Hepatocyte (in vitro differentiated cells): ENCODE measurements around the gene SPSB2. TPM values are rescaled to one million over a fixed set of nuclear protein-coding genes. Genes with fewer than 3 reads are reported as not detected.
A peak's percentile ranks its signal among the peaks of the same experiment; 100 is the strongest.

Experiments used
- DNase-seq: peaks from one replicate; pipeline ENCODE4 v3.0.0-alpha.2; 2016; ENCODE audit warnings: low spot score
- H2AFZ ChIP-seq: fragments of 200-600 bp; sonication (generic); 2 replicates; pipeline ENCODE4 v1.6.0; 2016; ENCODE audit warnings: antibody characterized with exemption, mild to moderate bottlenecking
- H3K27ac ChIP-seq: fragments of 200-600 bp; sonication (generic); 2 replicates; pipeline ENCODE4 v1.5.1; 2016; ENCODE audit warnings: mild to moderate bottlenecking
- H3K27me3 ChIP-seq: fragments of 200-600 bp; sonication (generic); 2 replicates; pipeline ENCODE4 v1.6.1; 2016
- H3K36me3 ChIP-seq: fragments of 200-600 bp; sonication (generic); replicated peaks from 2 replicates; pipeline ENCODE4 v1.5.1; 2016; ENCODE audit warnings: low read depth; ENCODE audit not compliant: insufficient read depth
- H3K4me1 ChIP-seq: fragments of 200-600 bp; sonication (generic); 2 replicates; pipeline ENCODE4 v1.5.1; 2016; ENCODE audit warnings: mild to moderate bottlenecking, moderate library complexity; ENCODE audit not compliant: insufficient read depth
- H3K4me2 ChIP-seq: fragments of 200-600 bp; sonication (generic); 2 replicates; pipeline ENCODE4 v1.6.0; 2016
- H3K4me3 ChIP-seq: fragments of 200-600 bp; sonication (generic); 2 replicates; pipeline ENCODE4 v1.5.1; 2016; ENCODE audit warnings: mild to moderate bottlenecking
- H3K79me2 ChIP-seq: fragments of 200-600 bp; sonication (generic); 2 replicates; pipeline ENCODE4 v1.6.0; 2017; ENCODE audit warnings: mild to moderate bottlenecking
- H3K9me2 ChIP-seq: fragments of 200-600 bp; sonication (generic); replicated peaks from 2 replicates; pipeline ENCODE4 v1.6.0; 2017; ENCODE audit warnings: mild to moderate bottlenecking; ENCODE audit not compliant: insufficient read depth
- H3K9me3 ChIP-seq: fragments of 200-600 bp; sonication (generic); 2 replicates; pipeline ENCODE4 v1.5.1; 2016; ENCODE audit warnings: low read depth, mild to moderate bottlenecking
- H4K20me1 ChIP-seq: fragments of 200-600 bp; sonication (generic); 2 replicates; pipeline ENCODE4 v1.6.0; 2016; ENCODE audit warnings: mild to moderate bottlenecking; ENCODE audit not compliant: insufficient read depth, poor library complexity, severe bottlenecking
- EZH2 ChIP-seq: fragments of 200-600 bp; sonication (generic); IDR thresholded peaks from 2 replicates; pipeline ENCODE4 v1.6.1; 2016; ENCODE audit warnings: antibody characterized with exemption, mild to moderate bottlenecking, borderline replicate concordance
- EZH2phosphoT487 ChIP-seq: fragments of 200-600 bp; sonication (generic); IDR thresholded peaks from one replicate; pipeline ENCODE4 v1.6.1; 2018; ENCODE audit warnings: antibody characterized with exemption, mild to moderate bottlenecking, low read depth, moderate library complexity; ENCODE audit not compliant: unreplicated experiment, severe bottlenecking
- WGBS: methylation state at CpG from one replicate; pipeline ENCODE4 v1.1.6; 2016; ENCODE audit warnings: low lambda C conversion rate; ENCODE audit errors: missing lambda C conversion rate; 5-methylcytosine and 5-hydroxymethylcytosine counted together
- polyA plus RNA-seq: library from polyadenylated mRNA; unstranded; fragments of >200 nt; fragmentation: Nextera tagmentation; extraction: Ambion mirVana; gene quantifications from 2 replicates; pipeline ENCODE4 v1.2.1, GENCODE V29; 2016
- total RNA-seq: library from RNA; depleted of rRNA; stranded (reverse); fragments of >200 nt; gene quantifications from 2 replicates; pipeline ENCODE4 v1.2.3, GENCODE V29; 2014
- TF ChIP-seq, protein P1 (sequence below): fragments of 200-600 bp; sonication (generic); IDR thresholded peaks from 2 replicates; pipeline ENCODE4 v1.5.1; 2016; ENCODE audit warnings: antibody characterized with exemption, mild to moderate bottlenecking; ENCODE audit not compliant: poor library complexity

The SPSB2 gene
- total and polyA plus RNA-seq, 2 experiments from 2014 or later = 11.0 to 14.1 TPM

DNA sequence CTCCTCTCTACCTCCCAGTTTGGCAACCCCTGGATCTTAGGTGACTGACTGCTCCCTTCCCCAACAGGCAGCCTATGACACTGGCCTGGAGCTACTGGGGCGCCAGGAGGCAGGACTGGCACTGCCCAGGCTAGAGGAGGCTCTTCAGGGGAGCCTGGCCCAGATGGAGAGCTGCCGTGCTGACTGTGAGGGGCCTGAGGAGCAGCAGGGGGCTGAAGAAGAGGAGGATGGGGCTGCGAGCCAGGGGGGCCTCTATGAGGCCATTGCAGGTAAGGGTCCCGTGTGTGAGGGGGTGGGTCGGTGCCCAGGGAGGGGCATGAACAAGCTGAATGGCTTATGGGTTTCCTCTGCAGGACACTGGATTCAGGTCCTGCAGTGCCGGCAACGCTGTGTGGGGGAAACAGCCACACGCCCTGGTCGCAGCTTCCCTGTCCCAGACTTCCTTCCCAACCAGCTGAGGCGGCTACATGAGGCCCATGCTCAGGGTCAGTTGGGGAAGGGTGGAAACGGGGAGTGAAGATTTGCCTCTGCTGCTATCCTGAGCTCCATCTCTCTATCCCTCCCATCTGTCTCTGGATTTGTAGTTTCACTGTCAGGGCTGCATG lies 42.7 kb downstream of the SPSB2 start:
- H3K4me1 ChIP-seq = peaks cover 3% of the 10 kb centered on the region
- TF ChIP-seq, protein P1, sequence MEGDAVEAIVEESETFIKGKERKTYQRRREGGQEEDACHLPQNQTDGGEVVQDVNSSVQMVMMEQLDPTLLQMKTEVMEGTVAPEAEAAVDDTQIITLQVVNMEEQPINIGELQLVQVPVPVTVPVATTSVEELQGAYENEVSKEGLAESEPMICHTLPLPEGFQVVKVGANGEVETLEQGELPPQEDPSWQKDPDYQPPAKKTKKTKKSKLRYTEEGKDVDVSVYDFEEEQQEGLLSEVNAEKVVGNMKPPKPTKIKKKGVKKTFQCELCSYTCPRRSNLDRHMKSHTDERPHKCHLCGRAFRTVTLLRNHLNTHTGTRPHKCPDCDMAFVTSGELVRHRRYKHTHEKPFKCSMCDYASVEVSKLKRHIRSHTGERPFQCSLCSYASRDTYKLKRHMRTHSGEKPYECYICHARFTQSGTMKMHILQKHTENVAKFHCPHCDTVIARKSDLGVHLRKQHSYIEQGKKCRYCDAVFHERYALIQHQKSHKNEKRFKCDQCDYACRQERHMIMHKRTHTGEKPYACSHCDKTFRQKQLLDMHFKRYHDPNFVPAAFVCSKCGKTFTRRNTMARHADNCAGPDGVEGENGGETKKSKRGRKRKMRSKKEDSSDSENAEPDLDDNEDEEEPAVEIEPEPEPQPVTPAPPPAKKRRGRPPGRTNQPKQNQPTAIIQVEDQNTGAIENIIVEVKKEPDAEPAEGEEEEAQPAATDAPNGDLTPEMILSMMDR = no peak
- TF ChIP-seq EZH2 (no peak), EZH2phosphoT487 (no peak)
- H3K36me3 ChIP-seq = no peaks in the 10 kb centered on the region
- H3K9me3 ChIP-seq = no peaks in the 10 kb centered on the region
- H2AFZ ChIP-seq = no peak overlapping the region
- DNase-seq = no peak
- H3K27ac ChIP-seq = no peak overlapping the region
- peaks cover 6% of the 10 kb centered on the region for H3K79me2 ChIP-seq
- peak overlapping the region; percentile 79 for H3K4me2 ChIP-seq
- no peaks in the 10 kb centered on the region for H4K20me1 ChIP-seq
- WGBS = 95% methylated on average over 7 of the region's 11 CpGs
- H3K9me2 ChIP-seq = no peaks in the 10 kb centered on the region
- H3K27me3 ChIP-seq = no peaks in the 10 kb centered on the region
- H3K4me3 ChIP-seq = no peak overlapping the region

DNA sequence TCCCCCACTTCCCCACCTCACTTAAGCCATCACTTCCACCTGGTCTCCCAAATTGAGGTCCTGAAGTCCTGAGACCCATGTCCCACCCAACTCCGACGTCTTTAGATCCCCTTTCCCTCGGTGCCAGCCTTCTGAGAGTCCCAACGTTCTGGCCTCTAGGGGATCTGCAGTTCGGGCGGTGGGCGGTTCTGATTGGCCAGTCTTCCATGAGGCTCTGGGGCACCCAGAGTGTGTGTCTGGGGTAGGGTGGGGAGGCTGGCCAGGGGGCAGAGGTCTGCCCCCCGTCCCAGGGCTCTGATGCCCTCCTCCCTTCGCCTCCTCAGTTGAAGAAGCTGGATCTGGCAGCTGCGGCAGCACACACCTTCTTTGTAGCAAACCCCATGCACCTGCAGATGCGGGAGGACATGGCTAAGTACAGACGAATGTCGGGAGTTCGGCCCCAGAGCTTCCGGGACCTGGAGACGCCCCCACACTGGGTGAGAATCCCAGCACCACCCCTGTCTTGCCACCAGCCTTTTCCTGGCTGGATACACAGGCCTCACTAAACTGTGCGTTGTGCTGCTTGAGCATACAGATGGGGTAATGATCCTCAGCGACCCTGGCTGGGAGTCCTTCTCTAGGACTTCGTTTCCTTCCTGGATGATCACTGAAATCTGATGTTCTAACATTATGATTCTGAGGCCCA lies 43.4 kb downstream of the SPSB2 start:
- Histone ChIP-seq H3K4me2 (peak overlapping the region; percentile 79), H3K36me3 (no peaks in the 10 kb centered on the region), H3K79me2 (peaks cover 6% of the 10 kb centered on the region), H3K9me3 (no peaks in the 10 kb centered on the region), H2AFZ (peak overlapping the region; percentile 93), H3K27ac (peak overlapping the region; percentile 96), H3K9me2 (no peaks in the 10 kb centered on the region), H3K4me3 (peak overlapping the region; percentile 100), H4K20me1 (no peaks in the 10 kb centered on the region), H3K4me1 (peaks cover 3% of the 10 kb centered on the region), H3K27me3 (no peaks in the 10 kb centered on the region)
- TF ChIP-seq, protein P1 = peak; percentile 24
- TF ChIP-seq EZH2phosphoT487 = no peak
- no peak for DNase-seq
- 43% methylated on average over 18 of the region's 19 CpGs for WGBS

DNA sequence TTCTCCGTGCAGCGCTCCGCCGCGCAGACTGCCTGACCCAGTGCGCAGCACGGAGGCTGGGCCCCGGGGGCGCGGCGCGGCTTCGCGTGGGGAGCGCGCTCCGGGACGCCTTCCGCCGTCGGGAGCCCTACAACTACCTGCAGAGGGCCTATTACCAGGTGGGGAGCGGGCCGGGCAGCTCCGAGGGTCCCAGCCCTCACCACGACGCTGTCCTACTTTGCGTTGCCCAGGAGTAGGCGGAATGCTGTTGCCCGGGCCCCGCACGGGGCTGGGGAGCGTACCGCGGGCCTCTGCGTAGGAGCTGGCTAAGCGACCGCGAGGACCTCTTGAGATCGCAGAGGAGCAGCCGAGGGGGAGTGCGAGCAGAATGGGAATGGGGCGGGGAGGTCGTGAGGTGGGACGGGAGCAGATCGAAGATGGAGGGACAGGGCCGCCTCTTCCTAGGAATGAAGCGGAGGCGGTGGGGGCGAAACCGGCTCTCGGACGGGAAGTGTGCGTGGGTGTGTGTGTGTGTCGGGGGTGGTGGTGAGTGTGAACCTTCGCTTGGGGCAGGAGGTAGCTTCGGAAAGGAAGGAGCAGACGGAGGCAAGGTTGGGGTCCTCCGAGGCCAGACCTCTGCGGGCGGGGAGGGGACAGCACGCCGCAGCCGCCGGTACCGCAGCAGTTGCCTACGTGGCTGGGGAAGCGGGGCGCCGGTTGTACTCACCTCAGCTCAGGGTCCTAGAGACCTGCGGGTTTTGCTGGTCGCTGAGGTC lies 44.1 kb downstream of the SPSB2 start:
- no peaks in the 10 kb centered on the region for H3K9me2 ChIP-seq
- DNase-seq = peak; percentile 80
- WGBS = 2% methylated on average over 57 of the region's 71 CpGs
- TF ChIP-seq EZH2 (no peak), EZH2phosphoT487 (no peak)
- TF ChIP-seq, protein P1 = no peak
- H3K27ac ChIP-seq = peak overlapping the region; percentile 96
- peaks cover 6% of the 10 kb centered on the region for H3K79me2 ChIP-seq
- peaks cover 3% of the 10 kb centered on the region for H3K4me1 ChIP-seq
- peak overlapping the region; percentile 79 for H3K4me2 ChIP-seq
- H3K27me3 ChIP-seq = no peaks in the 10 kb centered on the region
- no peaks in the 10 kb centered on the region for H3K9me3 ChIP-seq
- H3K36me3 ChIP-seq = no peaks in the 10 kb centered on the region
- peak overlapping the region; percentile 100 for H3K4me3 ChIP-seq
- H4K20me1 ChIP-seq = no peaks in the 10 kb centered on the region
- H2AFZ ChIP-seq = peak overlapping the region; percentile 93
